ENCODE results near the gene CAPZB.

Gene CAPZB

GRCh38 chr1:19289244-19289643, 196.1 kb downstream of the CAPZB start:
- H3K4me3 ChIP-seq (ENCODE audit: low read depth, low read length): no peak overlapping the region
- no peak for DNase-seq (ENCODE audit: low read depth)
- TF ChIP-seq MYC (IDR thresholded peaks at IDR 0.05; ENCODE audit: low read depth, low read length) (no peak), MAX (IDR thresholded peaks at IDR 0.05; ENCODE audit: low read depth, low read length) (no peak), POLR2A (IDR thresholded peaks at IDR 0.05; ENCODE audit: extremely low read depth, insufficient read length) (no peak)
- TF ChIP-seq, protein P1, sequence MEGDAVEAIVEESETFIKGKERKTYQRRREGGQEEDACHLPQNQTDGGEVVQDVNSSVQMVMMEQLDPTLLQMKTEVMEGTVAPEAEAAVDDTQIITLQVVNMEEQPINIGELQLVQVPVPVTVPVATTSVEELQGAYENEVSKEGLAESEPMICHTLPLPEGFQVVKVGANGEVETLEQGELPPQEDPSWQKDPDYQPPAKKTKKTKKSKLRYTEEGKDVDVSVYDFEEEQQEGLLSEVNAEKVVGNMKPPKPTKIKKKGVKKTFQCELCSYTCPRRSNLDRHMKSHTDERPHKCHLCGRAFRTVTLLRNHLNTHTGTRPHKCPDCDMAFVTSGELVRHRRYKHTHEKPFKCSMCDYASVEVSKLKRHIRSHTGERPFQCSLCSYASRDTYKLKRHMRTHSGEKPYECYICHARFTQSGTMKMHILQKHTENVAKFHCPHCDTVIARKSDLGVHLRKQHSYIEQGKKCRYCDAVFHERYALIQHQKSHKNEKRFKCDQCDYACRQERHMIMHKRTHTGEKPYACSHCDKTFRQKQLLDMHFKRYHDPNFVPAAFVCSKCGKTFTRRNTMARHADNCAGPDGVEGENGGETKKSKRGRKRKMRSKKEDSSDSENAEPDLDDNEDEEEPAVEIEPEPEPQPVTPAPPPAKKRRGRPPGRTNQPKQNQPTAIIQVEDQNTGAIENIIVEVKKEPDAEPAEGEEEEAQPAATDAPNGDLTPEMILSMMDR (IDR thresholded peaks at IDR 0.05; ENCODE audit: low read depth, low read length): no peak

All from NB4 (cell line).